HG03432 (cell line): ENCODE measurements around the gene SMCO4.
"Not testable (repeated sequence)": the region's sequence is repeated elsewhere in the genome, so short reads cannot be mapped to it uniquely, and the experiment has no call there.

Experiments
- ATAC-seq: cut with Tn5 transposase; IDR thresholded peaks from one replicate; pipeline ENCODE4 v1.9.1; 2021; ENCODE audit warnings: mild to moderate bottlenecking, moderate library complexity; ENCODE audit not compliant: unreplicated experiment

SMCO4 gene

DNA sequence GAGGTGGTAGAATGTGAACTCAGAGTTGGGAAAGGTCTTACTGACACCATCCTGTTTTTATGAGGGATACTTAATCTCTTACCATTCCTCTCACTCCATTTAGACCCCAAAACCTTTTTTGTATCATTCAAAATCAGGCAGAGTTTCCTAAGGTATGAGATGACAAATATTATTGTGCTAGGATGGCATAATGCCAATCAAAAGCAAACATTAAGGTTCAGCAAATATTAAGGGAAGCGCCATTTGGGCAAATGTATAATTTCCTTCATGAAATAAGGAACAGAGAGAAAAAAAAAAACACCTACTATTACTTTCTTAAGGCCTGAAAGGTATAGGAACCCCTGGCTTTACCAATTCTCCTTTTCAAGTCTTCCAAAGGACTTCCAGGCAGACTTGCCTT lies 62.4 kb downstream of the SMCO4 start:
- no peak for ATAC-seq

DNA sequence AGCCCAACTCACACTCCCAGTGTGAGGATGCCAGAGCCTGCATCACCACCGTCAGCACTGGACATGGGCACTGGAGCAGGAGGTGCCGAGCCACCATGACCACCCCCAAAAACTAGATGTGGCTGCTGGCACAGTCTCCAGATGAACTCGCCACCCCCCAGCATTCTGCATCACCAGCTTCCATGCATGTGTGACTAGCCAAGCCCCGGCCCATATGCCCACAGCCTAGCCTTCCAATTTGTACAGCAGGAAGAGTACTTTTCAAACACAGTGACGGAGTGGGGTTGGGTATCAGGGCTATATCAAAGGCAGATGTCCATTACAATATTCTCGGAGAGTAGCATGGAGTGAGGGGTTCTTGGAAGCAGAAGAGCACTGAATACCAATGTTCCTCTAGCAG lies 62.9 kb downstream of the SMCO4 start:
- no peak for ATAC-seq

- ATAC-seq, result no peak
These were observed 64.3 kb downstream of the SMCO4 start for GRCh38 chr11:93478841-93479240.

GRCh38 chr11:93477684-93478234 lies 65.4 kb downstream of the SMCO4 start:
- no peak for ATAC-seq

DNA sequence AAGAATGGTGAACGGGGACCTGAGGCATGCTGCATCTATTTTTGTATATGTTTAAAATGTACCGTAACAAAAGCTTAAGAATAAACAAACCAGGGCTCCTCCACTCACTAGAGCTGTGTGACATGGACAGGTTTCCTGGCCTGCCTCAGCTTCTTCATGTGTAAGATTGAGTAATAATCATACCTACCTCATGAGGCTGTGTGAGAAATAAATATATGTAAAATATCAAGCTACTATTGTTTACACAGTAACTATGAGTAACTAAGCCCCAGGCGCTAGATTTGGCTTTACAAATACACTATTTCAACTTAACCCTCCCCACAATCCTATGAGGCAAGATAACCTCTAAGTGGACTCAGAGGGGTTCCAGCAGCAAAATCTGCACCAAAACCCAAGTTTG lies 66.4 kb downstream of the SMCO4 start:
- ATAC-seq, result no peak

GRCh38 chr11:93474123-93474522 lies 69.1 kb downstream of the SMCO4 start:
- ATAC-seq, result no peak

GRCh38 chr11:93468290-93468689 lies 74.9 kb downstream of the SMCO4 start:
- ATAC-seq, result no peak

DNA sequence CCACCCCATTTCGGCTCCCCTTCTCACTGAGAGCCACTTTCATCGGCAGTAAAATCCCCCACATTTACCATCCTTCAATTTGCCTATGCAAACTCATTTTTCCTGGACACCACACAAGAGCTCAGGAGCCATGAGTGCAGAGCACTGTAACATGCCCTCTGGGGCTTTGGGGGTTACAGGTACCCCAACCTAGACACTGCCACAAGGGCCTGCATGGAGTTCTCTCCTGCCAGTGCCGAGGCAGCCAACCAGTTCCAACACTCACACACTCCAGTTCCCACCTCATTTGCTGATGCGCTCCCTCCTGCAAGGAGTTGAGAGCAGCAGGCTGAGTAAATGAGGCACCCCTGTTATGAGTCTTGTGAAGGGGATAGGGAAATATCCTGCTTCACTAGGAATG lies 76.1 kb downstream of the SMCO4 start:
- no peak for ATAC-seq

DNA sequence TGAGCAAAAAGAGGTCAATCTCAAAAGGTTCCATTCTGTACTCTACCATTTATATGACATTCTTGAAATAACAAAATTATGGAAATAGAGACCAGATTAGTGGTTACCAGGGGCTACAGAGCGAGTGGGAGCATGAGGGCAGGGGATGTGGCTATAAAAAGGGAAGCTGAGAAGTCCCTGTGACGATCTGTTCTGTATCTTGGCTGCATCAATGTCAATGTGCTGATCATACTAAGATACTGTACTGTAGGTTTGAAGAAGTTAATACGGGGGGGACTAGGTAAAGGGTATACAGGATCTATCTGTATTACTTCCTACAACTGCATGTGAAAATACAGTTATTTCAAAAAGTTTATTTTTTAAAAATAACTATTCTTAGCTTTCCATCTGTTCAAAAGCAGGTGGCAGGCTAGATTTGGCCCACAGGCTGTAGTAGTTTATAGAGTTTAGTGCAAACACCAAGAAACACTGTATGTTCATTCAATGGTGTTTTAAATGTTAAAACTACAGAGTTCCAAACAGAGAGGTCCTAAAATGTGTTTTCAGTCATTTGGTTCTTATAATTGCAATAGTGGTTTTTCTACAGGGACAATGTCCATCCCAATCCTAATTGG lies 78.2 kb downstream of the SMCO4 start:
- no peak for ATAC-seq

DNA sequence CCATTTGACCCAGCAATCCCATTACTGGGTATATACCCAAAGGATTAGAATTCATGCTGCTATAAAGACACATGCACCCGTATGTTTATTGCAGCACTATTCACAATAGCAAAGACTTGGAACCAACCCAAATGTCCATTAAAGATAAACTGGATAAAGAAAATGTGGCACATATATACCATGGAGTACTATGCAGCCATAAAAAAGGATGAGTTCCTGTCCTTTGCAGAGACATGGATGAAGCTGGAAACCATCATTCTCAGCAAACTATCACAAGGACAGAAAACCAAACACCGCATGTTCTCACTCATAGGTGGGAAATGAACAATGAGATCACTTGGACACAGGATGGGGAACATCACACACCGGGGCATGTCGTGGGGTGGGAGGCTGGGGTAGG lies 79.5 kb downstream of the SMCO4 start:
- not testable (repeated sequence) for ATAC-seq

DNA sequence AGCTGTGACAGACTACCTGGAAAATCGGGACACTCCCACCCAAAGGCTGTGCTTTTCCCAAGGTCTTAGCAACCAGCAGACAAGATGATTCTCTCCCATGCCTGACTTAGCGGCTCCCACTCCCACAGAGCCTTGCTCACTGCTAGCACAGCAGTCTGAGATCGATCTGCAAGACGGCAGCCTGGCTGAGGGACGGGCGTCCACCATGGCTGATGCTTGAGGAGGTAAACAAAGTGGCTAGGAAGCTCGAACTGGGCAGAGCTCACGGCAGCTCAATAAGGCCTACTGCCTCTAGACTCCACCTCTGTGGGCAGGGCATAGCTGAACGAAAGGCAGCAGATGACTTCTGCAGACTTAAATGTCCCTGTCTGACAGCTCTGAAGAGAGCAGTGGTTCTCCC lies 84.9 kb downstream of the SMCO4 start:
- no peak for ATAC-seq

DNA sequence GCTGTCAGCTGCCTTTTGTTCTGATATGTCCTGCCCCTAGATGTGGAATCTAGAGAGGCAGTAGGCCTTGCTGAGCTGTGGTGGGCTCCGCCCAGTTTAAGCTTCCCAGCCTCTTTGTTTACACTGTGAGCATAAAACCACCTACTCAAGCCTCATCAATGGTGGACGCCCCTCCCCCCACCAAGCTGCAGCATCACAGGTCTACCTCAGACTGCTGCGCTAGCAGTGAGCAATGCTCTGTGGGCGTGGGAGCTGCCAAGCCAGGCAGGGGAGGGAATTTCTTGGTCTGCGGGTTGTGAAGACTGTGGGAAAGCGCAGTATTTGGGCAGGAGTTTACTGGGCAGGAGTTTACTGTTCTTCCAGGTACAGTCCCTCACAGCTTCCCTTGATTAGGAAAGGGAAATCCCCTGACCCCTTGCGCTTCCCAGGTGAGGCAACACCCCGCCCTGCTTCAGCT lies 98.5 kb downstream of the SMCO4 start:
- no peak for ATAC-seq

DNA sequence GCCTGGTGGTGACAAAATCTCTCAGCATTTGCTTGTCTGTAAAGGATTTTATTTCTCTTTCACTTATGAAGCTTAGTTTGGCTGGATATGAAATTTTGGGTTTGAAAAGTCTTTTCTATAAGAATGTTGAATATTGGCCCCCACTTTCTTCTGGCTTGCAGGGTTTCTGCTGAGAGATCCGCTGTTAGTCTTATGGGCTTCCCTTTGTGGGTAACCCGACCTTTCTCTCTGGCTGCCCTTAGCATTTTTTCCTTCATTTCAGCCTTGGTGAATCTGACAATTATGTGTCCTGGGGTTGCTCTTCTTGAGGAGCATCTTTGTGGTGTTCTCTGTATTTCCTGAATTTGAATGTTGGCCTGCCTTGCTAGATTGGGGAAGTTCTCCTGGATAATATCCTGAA lies 100.0 kb downstream of the SMCO4 start:
- not testable (repeated sequence) for ATAC-seq

- no peak for ATAC-seq
These were observed 110.9 kb downstream of the SMCO4 start for GRCh38 chr11:93432247-93432646.
